Effector memory CD4-positive, alpha-beta T cell (primary cell): ENCODE measurements around the gene MYO3B.

Experiments used
- DNase-seq, 3 donors: peaks; one replicate each; pipeline ENCODE4 v3.0.0-alpha.2; 2020
- H3K27ac ChIP-seq: 2 replicates; pipeline ENCODE4 v1.7.0; 2013; ENCODE audit warnings: mild to moderate bottlenecking, low read length, moderate library complexity; ENCODE audit not compliant: insufficient read depth, poor library complexity, severe bottlenecking
- H3K27me3 ChIP-seq: replicated peaks from 2 replicates; pipeline ENCODE4 v1.7.0; 2013; ENCODE audit warnings: mild to moderate bottlenecking, low read length; ENCODE audit not compliant: insufficient read depth, control insufficient read depth, poor library complexity, severe bottlenecking
- H3K36me3 ChIP-seq: 2 replicates; pipeline ENCODE4 v1.7.0; 2013; ENCODE audit warnings: mild to moderate bottlenecking, low read length, moderate library complexity; ENCODE audit not compliant: control insufficient read depth, insufficient read depth
- H3K4me1 ChIP-seq: 2 replicates; pipeline ENCODE4 v1.7.0; 2013; ENCODE audit warnings: low read length, mild to moderate bottlenecking; ENCODE audit not compliant: control insufficient read depth, insufficient read depth, poor library complexity, severe bottlenecking
- H3K4me3 ChIP-seq: 2 replicates; pipeline ENCODE4 v1.7.0; 2013; ENCODE audit warnings: low read length, low read depth, mild to moderate bottlenecking; ENCODE audit not compliant: insufficient read depth, poor library complexity, severe bottlenecking
- H3K9me3 ChIP-seq: 2 replicates; pipeline ENCODE4 v1.7.0; 2013; ENCODE audit warnings: mild to moderate bottlenecking, low read length, moderate library complexity; ENCODE audit not compliant: control insufficient read depth

Gene MYO3B

DNA sequence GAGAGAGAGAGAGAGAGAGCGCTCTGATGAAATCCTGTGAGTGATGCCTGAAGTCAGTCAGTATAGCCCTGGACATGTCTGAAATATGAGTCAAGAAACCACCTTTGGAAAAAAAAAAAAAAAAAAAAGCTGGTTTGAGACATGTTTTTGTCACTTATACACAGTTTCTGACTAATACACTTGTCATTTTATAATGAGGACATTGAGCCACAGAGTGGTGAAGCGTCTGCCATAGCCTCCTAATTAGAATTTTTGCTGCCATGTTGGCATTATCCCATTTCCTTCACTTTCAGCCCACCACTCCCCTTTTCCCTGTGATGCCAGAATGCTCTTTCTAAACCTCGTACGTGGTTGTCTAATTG lies 15.7 kb upstream of the MYO3B start:
- Histone ChIP-seq H3K4me3 (no peak overlapping the region), H3K27ac (no peak overlapping the region), H3K9me3 (no peaks in the 10 kb centered on the region), H3K36me3 (no peaks in the 10 kb centered on the region), H3K27me3 (no peaks in the 10 kb centered on the region), H3K4me1 (no peaks in the 10 kb centered on the region)
- DNase-seq, result no peak

DNA sequence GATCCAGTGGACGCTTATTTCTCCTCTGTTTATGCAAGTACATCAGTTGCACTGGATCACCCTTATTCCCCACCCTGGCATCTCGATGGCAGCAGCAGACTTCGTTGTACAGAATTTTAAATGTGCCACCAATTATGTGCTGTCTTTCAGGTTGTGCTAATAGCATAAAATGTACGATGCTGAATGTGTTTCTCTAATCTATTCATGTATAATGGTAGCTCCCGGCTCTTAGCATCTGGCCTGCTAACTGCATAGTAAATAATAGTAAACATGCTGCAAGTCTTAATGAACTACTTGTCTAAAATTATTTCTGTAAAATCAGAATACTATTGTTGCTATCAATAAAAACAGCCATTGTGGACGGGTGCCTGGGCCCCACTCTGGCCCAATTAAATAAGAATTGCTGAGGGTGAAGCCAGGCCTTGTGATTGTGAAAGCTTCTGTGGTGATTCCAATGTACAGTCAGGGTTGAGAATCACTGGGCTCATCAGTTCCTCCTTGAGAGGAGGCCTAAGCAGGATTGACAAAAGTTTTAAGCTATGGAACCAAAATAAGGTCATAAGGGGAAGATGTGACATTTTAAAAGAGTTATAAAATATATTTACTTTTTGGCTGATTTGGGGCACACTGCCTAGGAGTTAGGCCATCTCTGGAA lies 14.4 kb upstream of the MYO3B start:
- no peaks in the 10 kb centered on the region for H3K9me3 ChIP-seq
- no peak overlapping the region for H3K27ac ChIP-seq
- no peaks in the 10 kb centered on the region for H3K4me1 ChIP-seq
- DNase-seq, result no peak
- H3K4me3 ChIP-seq, result no peak overlapping the region
- no peaks in the 10 kb centered on the region for H3K36me3 ChIP-seq
- no peaks in the 10 kb centered on the region for H3K27me3 ChIP-seq

DNA sequence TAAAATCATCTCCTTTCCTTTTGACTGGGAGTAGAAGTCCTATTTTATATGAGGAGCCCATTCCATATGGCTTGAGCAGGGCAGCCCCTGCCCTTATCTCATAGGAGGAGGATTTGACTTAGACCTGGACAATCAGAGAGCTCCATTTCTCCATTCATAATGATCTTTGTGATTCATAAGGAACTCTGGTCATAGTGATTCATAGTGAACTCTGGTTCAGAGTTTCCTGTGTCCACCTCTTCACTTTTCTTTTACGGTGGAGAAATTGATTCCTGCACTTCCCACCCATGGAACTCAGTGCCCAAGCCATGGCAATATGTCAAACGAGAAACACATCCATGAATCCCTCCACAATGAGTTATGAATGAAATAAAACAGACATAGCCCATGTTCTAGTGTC lies 12.8 kb upstream of the MYO3B start:
- no peaks in the 10 kb centered on the region for H3K27me3 ChIP-seq
- H3K36me3 ChIP-seq, result no peaks in the 10 kb centered on the region
- H3K4me3 ChIP-seq, result no peak overlapping the region
- no peaks in the 10 kb centered on the region for H3K9me3 ChIP-seq
- DNase-seq, result no peak
- H3K4me1 ChIP-seq, result no peaks in the 10 kb centered on the region
- H3K27ac ChIP-seq, result no peak overlapping the region

DNA sequence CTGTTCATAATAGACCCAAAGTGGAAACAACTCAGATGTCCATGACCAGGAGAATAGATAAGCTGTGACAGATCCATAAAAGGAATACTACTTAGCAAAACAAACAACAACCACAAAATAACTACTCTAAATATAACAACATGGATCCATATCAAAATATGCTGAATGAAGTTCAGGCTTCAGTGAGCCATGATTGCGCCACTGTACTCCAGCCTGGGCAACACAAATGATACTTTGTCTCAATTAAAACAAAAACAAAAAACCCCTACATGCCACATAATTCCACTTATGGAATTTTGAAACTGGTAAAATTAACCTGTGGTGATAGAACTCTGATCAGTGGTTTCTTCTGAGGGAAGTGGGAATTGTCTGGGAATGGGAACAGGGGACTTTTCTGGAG lies 11.2 kb upstream of the MYO3B start:
- DNase-seq, result no peak
- Histone ChIP-seq H3K4me1 (no peaks in the 10 kb centered on the region), H3K9me3 (no peaks in the 10 kb centered on the region), H3K4me3 (no peak overlapping the region), H3K27me3 (no peaks in the 10 kb centered on the region), H3K27ac (no peak overlapping the region), H3K36me3 (no peaks in the 10 kb centered on the region)

DNA sequence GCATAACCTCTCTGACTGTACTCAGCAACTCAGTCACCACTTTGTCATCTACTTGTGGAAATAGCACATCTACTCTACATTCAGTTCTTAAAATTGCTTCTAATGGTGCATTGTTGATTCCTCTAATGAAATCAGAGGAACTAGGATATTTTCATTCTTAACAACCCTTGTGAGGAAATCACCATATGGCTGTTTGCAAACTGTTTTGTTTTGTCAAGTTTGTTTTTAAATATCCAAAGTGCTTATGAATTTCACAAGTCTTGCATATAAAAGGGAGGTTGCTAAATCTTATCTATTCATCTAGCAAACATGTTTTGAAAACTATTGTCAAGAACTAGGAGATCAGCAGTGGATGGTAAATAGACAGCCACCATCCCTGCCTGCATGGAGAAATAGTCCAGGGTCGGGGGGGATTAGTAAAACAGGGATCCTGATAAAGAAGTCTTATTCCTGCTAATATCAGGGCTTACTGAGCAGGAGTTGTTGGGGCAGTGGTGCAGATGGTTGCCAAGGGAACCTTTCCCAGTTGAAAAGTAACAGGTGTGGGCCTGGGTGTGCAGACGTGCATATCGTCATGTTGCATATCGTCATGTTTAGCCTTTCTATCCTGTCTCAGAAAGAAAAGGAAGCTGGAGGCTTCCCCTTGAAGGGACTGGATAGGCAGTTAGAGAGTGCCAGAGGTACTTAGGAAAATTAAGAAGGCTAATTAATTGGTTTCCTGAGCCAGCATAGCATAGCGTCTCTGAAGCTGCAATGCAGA lies 7.5 kb upstream of the MYO3B start:
- H3K36me3 ChIP-seq, result no peaks in the 10 kb centered on the region
- H3K4me3 ChIP-seq, result no peak overlapping the region
- no peak overlapping the region for H3K27ac ChIP-seq
- DNase-seq, result no peak
- no peaks in the 10 kb centered on the region for H3K9me3 ChIP-seq
- H3K27me3 ChIP-seq, result no peaks in the 10 kb centered on the region
- no peaks in the 10 kb centered on the region for H3K4me1 ChIP-seq

DNA sequence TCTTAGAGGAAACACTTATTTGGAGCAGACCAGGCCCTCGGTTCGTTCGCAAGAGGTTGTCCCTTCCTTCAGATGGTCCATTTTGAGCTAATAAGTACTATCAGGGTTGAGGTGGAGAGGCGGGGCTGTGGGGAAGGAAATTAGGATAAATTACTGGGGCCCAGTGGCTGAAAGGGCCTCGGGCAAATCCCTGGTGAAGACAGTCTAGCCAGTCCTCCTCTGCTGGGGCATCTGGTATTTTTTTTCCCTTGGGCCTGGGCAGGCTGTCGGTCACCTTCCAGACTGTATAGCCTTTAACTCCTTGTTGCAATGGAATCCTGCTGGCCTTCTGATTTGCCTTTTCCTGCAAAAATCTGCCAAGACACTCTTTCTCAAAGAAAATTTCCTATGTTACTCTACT lies 1.7 kb upstream of the MYO3B start:
- Histone ChIP-seq H3K9me3 (no peaks in the 10 kb centered on the region), H3K4me3 (no peak overlapping the region), H3K36me3 (no peaks in the 10 kb centered on the region), H3K27ac (no peak overlapping the region), H3K4me1 (no peaks in the 10 kb centered on the region), H3K27me3 (no peaks in the 10 kb centered on the region)
- no peak for DNase-seq

DNA sequence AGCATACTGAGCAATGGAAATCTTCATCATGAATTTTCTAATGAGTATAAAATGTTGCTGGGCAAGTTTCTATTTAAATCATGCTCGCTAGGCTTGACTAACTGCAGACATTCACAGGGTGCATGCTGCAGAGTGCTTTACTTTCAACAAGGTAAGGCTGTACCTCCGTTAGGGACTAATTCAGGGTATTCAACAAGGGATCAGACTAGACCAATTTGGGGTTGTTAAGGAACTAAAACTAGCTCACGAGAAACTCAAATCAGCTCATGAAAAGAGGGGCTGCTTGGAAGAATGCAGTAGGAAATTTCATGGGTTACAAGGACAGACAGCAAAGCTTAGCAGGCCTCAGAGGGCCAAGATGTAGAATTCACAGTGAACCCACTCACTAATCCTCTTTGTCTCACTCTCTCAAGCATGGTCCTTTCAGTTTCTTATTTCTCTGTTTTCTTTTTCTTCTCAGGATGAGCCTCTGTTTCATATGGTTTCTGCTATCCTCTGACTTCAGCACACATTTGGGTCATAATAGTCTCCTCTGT lies 2.2 kb downstream of the MYO3B start:
- Histone ChIP-seq H3K27ac (no peak overlapping the region), H3K4me3 (no peak overlapping the region), H3K36me3 (no peaks in the 10 kb centered on the region), H3K4me1 (no peaks in the 10 kb centered on the region), H3K9me3 (no peaks in the 10 kb centered on the region), H3K27me3 (no peaks in the 10 kb centered on the region)
- no peak for DNase-seq

DNA sequence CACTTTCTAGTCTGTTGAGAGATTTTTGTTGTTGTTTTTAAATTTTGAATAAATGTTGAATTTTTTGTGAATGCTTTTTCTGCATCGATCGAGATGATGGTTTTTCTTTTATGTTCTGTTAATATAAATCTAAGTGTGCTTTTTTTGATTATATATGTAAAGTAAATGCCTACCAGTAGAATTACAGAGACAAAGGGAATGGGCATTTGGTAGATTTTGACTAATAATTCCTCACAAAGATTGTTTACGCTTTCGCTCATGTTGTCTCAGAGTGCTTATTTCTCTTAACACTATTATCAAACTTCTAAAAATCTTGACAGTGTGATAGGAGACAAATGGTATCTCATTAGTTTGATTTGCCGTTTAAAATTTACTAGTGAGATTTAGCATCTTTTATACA lies 3.7 kb downstream of the MYO3B start:
- H3K27ac ChIP-seq, result no peak overlapping the region
- H3K9me3 ChIP-seq, result no peaks in the 10 kb centered on the region
- H3K27me3 ChIP-seq, result no peaks in the 10 kb centered on the region
- no peaks in the 10 kb centered on the region for H3K36me3 ChIP-seq
- no peak overlapping the region for H3K4me3 ChIP-seq
- DNase-seq, result no peak
- no peaks in the 10 kb centered on the region for H3K4me1 ChIP-seq

DNA sequence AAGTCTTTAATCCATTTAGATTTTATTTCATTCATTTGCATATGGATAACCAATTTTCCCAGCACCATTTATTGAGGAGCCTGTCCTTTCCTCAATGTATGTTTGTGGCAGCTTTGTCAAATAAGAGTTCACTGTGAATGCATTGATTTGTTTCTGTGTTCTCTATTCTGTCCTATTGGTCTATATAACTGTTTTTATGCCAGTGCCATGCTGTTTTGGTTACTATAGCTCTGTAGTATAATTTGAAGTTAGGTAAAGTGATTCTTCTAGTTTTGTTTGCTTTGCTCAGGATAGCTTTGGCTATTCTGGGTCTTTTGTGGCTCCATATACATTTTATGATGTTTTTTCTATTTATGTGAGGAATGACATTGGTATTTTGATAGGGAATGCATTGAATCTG lies 7.4 kb downstream of the MYO3B start:
- Histone ChIP-seq H3K9me3 (no peaks in the 10 kb centered on the region), H3K36me3 (no peaks in the 10 kb centered on the region), H3K27me3 (no peaks in the 10 kb centered on the region), H3K4me3 (no peak overlapping the region), H3K27ac (no peak overlapping the region), H3K4me1 (no peaks in the 10 kb centered on the region)
- no peak for DNase-seq

DNA sequence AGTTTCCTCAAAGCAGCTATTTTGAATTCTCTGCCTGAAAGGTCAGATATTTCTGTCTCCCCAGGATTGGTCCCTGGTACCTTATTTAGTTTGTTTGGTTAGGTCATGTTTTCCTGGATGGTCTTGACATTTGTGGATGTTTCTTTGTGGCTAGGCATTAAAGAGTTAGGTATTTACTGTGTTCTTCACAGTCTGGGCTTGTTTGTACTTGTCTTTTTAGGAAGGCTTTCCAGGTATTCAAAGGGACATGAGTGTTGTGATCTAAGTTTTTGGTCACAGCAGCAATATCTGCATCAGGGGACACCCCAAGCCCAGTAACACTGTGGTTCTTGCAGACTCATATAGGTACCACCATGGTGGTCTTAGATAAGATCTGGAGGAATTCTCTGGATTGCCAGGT lies 11.8 kb downstream of the MYO3B start:
- DNase-seq, result no peak
- Histone ChIP-seq H3K4me1 (no peaks in the 10 kb centered on the region), H3K9me3 (no peaks in the 10 kb centered on the region)

More for the DNA sequence above, 11.8 kb downstream of the MYO3B start:
- no peak overlapping the region for H3K27ac ChIP-seq
- no peaks in the 10 kb centered on the region for H3K27me3 ChIP-seq
- H3K36me3 ChIP-seq, result no peaks in the 10 kb centered on the region
- H3K4me3 ChIP-seq, result no peak overlapping the region
